AG04450 (cell line): ENCODE results near the gene CIAPIN1. TPM values are rescaled to one million over a fixed set of nuclear protein-coding genes. Genes with fewer than 3 reads are reported as not detected.

Experiments
- CTCF ChIA-PET: fragments of 300-600, 350-600 bp; formaldehyde crosslinking; extraction: SDS; loops from one replicate; lab custom pipeline; 2022; ENCODE audit warnings: antibody characterized with exemption, inconsistent platforms; lab: Charles Lee
- POLR2A ChIA-PET: fragments of 350-600 bp; formaldehyde crosslinking; extraction: SDS; loops from one replicate; lab custom pipeline; 2021; ENCODE audit warnings: antibody characterized with exemption, inconsistent platforms; lab: Yijun Ruan, JAX
- DNase-seq: peaks from one replicate; pipeline ENCODE4 v3.0.0-alpha.2; 2011; ENCODE audit warnings: low read depth, low spot score
- H3K27ac ChIP-seq: one replicate; pipeline ENCODE4 v1.5.1; 2012; ENCODE audit warnings: low read depth, low read length, control low read depth
- H3K27me3 ChIP-seq: one replicate; pipeline ENCODE4 v1.6.0; 2012; ENCODE audit warnings: low read length; ENCODE audit not compliant: control insufficient read depth, insufficient read depth
- H3K4me3 ChIP-seq: 2 replicates; pipeline ENCODE4 v1.5.1; 2011; ENCODE audit warnings: mild to moderate bottlenecking, low read depth, low read length, control low read depth
- H3K9me3 ChIP-seq: 2 replicates; pipeline ENCODE4 v1.5.1; 2012; ENCODE audit warnings: low read length; ENCODE audit not compliant: control insufficient read depth, insufficient read depth
- CTCF ChIP-seq: IDR thresholded peaks from 2 replicates; pipeline ENCODE4 v1.5.1; 2011; ENCODE audit warnings: low read depth, low read length, control low read depth, inconsistent platforms
- polyA plus RNA-seq: library from polyadenylated mRNA; depleted of rRNA; stranded (reverse); fragments of >200 nt; gene quantifications from 2 replicates; pipeline ENCODE4 v1.2.3, GENCODE V29; 2011

The CIAPIN1 gene
- polyA plus RNA-seq, 1 experiment = 48.6 TPM

GRCh38 chr16:57482845-57483545, 35.8 kb upstream of the CIAPIN1 start:
- DNase-seq = no peak
- no peak for TF ChIP-seq CTCF
- no peaks in the 10 kb centered on the region for H3K27me3 ChIP-seq
- no peaks in the 10 kb centered on the region; the same call in 1 of the 2 replicates for H3K9me3 ChIP-seq
- POLR2A ChIA-PET = no interaction called here
- no peak overlapping the region for H3K4me3 ChIP-seq
- H3K27ac ChIP-seq = no peak overlapping the region
- CTCF ChIA-PET = interaction anchor here (1.0 to 1.4 kb wide), 2 partner anchors 21 to 37 kb away, joined by 5 to 6 read pairs; partner anchors contain the start of gene POLR2C

- POLR2A ChIA-PET = no interaction called here
- H3K27ac ChIP-seq = no peak overlapping the region
Observed at GRCh38 chr16:57481421-57481820, 34.2 kb upstream of the CIAPIN1 start.

GRCh38 chr16:57480754-57481230, 33.6 kb upstream of the CIAPIN1 start:
- Histone ChIP-seq H3K9me3 (no peaks in the 10 kb centered on the region; the same call in 1 of the 2 replicates), H3K4me3 (no peak overlapping the region), H3K27ac (no peak overlapping the region), H3K27me3 (no peaks in the 10 kb centered on the region)
- POLR2A ChIA-PET = no interaction called here
- no peak for DNase-seq
- TF ChIP-seq CTCF = no peak
- CTCF ChIA-PET = interaction anchor here (1.0 to 1.1 kb wide), 2 partner anchors 19 to 180 kb away, joined by 3 to 4 read pairs; no protein-coding TSS in a partner anchor

More at GRCh38 chr16:57481421-57481820, 34.2 kb upstream of the CIAPIN1 start:
- Histone ChIP-seq H3K4me3 (no peak overlapping the region), H3K9me3 (no peaks in the 10 kb centered on the region; the same call in 1 of the 2 replicates), H3K27me3 (no peaks in the 10 kb centered on the region)
- no peak for DNase-seq
- no peak for TF ChIP-seq CTCF
- CTCF ChIA-PET = interaction anchor here (1.0 to 1.1 kb wide), 2 partner anchors 20 to 181 kb away, joined by 3 to 4 read pairs; no protein-coding TSS in a partner anchor

- Histone ChIP-seq H3K27ac (no peak overlapping the region), H3K27me3 (no peaks in the 10 kb centered on the region), H3K9me3 (no peaks in the 10 kb centered on the region; the same call in 1 of the 2 replicates), H3K4me3 (peak overlapping the region; percentile 63)
- POLR2A ChIA-PET = interaction anchor here (0.6 kb wide), 1 partner anchor 19 kb away, joined by 3 read pairs; no protein-coding TSS in a partner anchor
- TF ChIP-seq CTCF = no peak
- CTCF ChIA-PET = interaction anchor here (0.5 to 1.8 kb wide), 4 partner anchors 18 to 63 kb away, joined by 3 to 9 read pairs (median 3); partner anchors contain the start of gene POLR2C
- DNase-seq = no peak
Observed at GRCh38 chr16:57479976-57480753, 33.0 kb upstream of the CIAPIN1 start.
